HepG2 (cell line): ENCODE data around the gene ACCS. TPM values are rescaled to one million over a fixed set of nuclear protein-coding genes. Genes with fewer than 3 reads are reported as not detected.

ENCODE experiments used
- AGO1 ChIP-seq: fragments of 200-400 bp; formaldehyde crosslinking; IDR thresholded peaks from 2 replicates; pipeline ENCODE4 v1.6.1; 2017; ENCODE audit warnings: mild to moderate bottlenecking, low read depth, low read length, moderate library complexity; ENCODE audit not compliant: poor library complexity, severe bottlenecking
- ARNTL ChIP-seq: sonication (generic); formaldehyde crosslinking; IDR thresholded peaks from 2 replicates; pipeline ENCODE4 v1.4.0; 2020; ENCODE audit warnings: mild to moderate bottlenecking, missing genetic modification reagents
- CBX2 ChIP-seq, 2 experiments: fragments of 200-600 bp in 1 of 2; sonication (generic); formaldehyde crosslinking in 1 of 2; IDR thresholded peaks; 2 replicates each; pipeline versions ENCODE4 v1.7.0 to v1.8.1; 2018 to 2022; ENCODE audit warnings: low read depth in 2 of 2, low read length in 1 of 2, mild to moderate bottlenecking in 1 of 2, missing genetic modification reagents in 1 of 2
- DR1 ChIP-seq: sonication (generic); formaldehyde crosslinking; IDR thresholded peaks from 2 replicates; pipeline ENCODE4 v1.8.0; 2021; ENCODE audit warnings: mild to moderate bottlenecking, missing genetic modification reagents, inconsistent platforms
- FOSL2 ChIP-seq: sonication (generic); formaldehyde crosslinking; IDR thresholded peaks from 2 replicates; pipeline ENCODE4 v1.4.0; 2020; ENCODE audit warnings: missing genetic modification reagents
- KLF12 ChIP-seq: sonication (generic); formaldehyde crosslinking; IDR thresholded peaks from 2 replicates; pipeline ENCODE4 v1.4.0; 2020; ENCODE audit warnings: missing genetic modification reagents, borderline replicate concordance
- MYC ChIP-seq: sonication (generic); formaldehyde crosslinking; IDR thresholded peaks from 2 replicates; pipeline ENCODE4 v1.9.0; 2021; ENCODE audit warnings: missing genetic modification reagents, borderline replicate concordance
- TARDBP ChIP-seq: sonication (generic); formaldehyde crosslinking; IDR thresholded peaks from 2 replicates; pipeline ENCODE4 v1.8.0; 2022; ENCODE audit warnings: mild to moderate bottlenecking, missing genetic modification reagents
- TBL1XR1 ChIP-seq: fragments of 150-350 bp; IDR thresholded peaks from 2 replicates; pipeline ENCODE4 v1.6.1; 2014; ENCODE audit warnings: borderline replicate concordance, low read length; ENCODE audit not compliant: partially characterized antibody
- ZFX ChIP-seq: sonication (generic); formaldehyde crosslinking; IDR thresholded peaks from 2 replicates; pipeline ENCODE4 v1.4.0; 2020; ENCODE audit warnings: mild to moderate bottlenecking, low read depth, missing genetic modification reagents, moderate library complexity
- ZKSCAN8 ChIP-seq: IDR thresholded peaks from 2 replicates; pipeline ENCODE4 v1.6.1; 2016; ENCODE audit warnings: borderline replicate concordance, missing genetic modification reagents, missing compliant biosample characterization
- ZNF224 ChIP-seq: sonication (generic); formaldehyde crosslinking; IDR thresholded peaks from 2 replicates; pipeline ENCODE4 v1.5.0; 2020; ENCODE audit warnings: mild to moderate bottlenecking, missing genetic modification reagents
- ZNF672 ChIP-seq: sonication (generic); formaldehyde crosslinking; IDR thresholded peaks from 2 replicates; pipeline ENCODE4 v1.8.1; 2022; ENCODE audit warnings: missing genetic modification reagents
- ZNF7 ChIP-seq: IDR thresholded peaks from 2 replicates; pipeline ENCODE4 v1.6.1; 2016; ENCODE audit warnings: missing biosample characterization, missing genetic modification reagents
- polyA plus RNA-seq, 8 experiments: library from polyadenylated mRNA; depleted of rRNA in 3 of 8; stranded (reverse) in 7 of 8; unstranded in 1 of 8; fragments of >200 nt; fragmentation: Illumina TruSeq in 4 of 8; extraction: Trizol in 4 of 8; gene quantifications; 2 replicates each; pipeline versions ENCODE4 v1.2.1 to v1.2.3, GENCODE V29; 2011 to 2016; ENCODE audit warnings: low read depth in 4 of 8, missing spikeins in 1 of 8, mixed read lengths in 1 of 8; ENCODE audit not compliant: insufficient read depth in 1 of 8
- total RNA-seq, 5 experiments: library from RNA; depleted of rRNA; stranded (reverse); fragments of >200 nt; fragmentation: Illumina TruSeq; extraction: Trizol; gene quantifications; 2 replicates each; pipeline ENCODE4 v1.2.3, GENCODE V29; 2016; ENCODE audit warnings: low read depth in 1 of 5
- TF ChIP-seq, protein P1 (sequence below): sonication (generic); formaldehyde crosslinking; IDR thresholded peaks from 2 replicates; pipeline ENCODE4 v1.8.0; 2022; ENCODE audit warnings: mild to moderate bottlenecking, missing genetic modification reagents, moderate library complexity
- TF ChIP-seq, protein P2 (sequence below): IDR thresholded peaks from 2 replicates; pipeline ENCODE4 v1.6.1; 2016; ENCODE audit warnings: mild to moderate bottlenecking
- TF ChIP-seq, protein P3 (sequence below): sonication (generic); formaldehyde crosslinking; IDR thresholded peaks from 2 replicates; pipeline ENCODE4 v1.4.0; 2020; ENCODE audit warnings: low read depth, mild to moderate bottlenecking, missing genetic modification reagents
- TF ChIP-seq, protein P4 (sequence below): IDR thresholded peaks from 2 replicates; pipeline ENCODE4 v1.6.1; 2016; ENCODE audit warnings: mild to moderate bottlenecking, missing biosample characterization, missing genetic modification reagents
- TF ChIP-seq, protein P5 (sequence below): sonication (generic); formaldehyde crosslinking; IDR thresholded peaks from 2 replicates; pipeline ENCODE4 v1.8.0; 2023; ENCODE audit warnings: mild to moderate bottlenecking, missing genetic modification reagents
- TF ChIP-seq, protein P6 (sequence below): sonication (generic); formaldehyde crosslinking; IDR thresholded peaks from 2 replicates; pipeline ENCODE4 v1.4.0; 2020; ENCODE audit warnings: missing genetic modification reagents
- TF ChIP-seq, protein P7 (sequence below): IDR thresholded peaks from 2 replicates; pipeline ENCODE4 v1.6.1; 2016; ENCODE audit warnings: low read depth

Gene ACCS
- total and polyA plus RNA-seq, 2 of the 13 experiments (the other 11 are each of a cell fraction or from before 2014, with no cell fraction given) = 0.55 to 0.59 TPM

DNA sequence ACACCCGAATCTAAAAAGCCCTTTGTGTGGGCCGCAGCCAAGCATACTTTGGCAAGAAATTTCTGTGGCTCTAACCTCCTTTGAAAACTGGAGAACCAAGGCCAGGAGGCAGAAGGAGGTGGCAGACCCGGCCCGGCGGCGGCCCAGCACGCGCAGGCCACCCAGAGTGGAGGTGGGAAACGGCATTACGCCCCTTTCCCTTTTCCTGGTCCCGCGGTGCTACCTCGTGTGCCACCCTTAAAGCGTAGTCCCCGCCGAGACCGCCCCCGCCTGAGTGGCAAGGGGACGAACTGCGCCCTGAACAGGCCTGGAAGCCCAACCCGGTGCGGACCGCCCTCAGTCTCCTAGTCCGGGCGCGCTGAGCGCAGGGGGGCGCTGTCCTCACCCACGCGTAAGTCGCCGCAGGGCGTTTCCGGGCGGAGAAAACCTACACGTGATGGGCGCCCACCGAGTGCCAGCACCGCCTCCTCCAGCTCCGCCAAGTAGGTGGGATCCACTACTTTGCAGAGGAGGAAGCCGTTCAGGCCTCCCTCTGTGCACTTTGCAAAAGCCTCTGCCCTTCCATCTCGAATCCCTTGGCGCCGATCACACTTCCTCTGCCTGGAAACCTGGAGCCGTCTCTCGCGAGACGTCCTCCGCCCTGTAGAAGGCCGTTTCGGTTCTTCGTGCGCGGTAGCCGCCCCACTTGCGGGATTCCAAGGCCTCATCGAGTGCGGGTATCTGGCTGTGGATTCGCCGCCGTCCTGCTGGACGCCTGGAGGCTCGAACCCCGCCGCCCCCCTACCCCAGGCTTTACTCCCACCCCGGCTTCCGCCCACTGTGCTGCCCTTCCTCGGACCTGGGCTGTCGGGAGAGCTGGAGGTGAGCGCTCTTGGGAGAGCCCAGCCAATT lies at the start of gene ACCS (continued):
- TF ChIP-seq, protein P1, sequence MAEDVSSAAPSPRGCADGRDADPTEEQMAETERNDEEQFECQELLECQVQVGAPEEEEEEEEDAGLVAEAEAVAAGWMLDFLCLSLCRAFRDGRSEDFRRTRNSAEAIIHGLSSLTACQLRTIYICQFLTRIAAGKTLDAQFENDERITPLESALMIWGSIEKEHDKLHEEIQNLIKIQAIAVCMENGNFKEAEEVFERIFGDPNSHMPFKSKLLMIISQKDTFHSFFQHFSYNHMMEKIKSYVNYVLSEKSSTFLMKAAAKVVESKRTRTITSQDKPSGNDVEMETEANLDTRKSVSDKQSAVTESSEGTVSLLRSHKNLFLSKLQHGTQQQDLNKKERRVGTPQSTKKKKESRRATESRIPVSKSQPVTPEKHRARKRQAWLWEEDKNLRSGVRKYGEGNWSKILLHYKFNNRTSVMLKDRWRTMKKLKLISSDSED (CRISPR knock-in tag) = no peak
- TF ChIP-seq, protein P2, sequence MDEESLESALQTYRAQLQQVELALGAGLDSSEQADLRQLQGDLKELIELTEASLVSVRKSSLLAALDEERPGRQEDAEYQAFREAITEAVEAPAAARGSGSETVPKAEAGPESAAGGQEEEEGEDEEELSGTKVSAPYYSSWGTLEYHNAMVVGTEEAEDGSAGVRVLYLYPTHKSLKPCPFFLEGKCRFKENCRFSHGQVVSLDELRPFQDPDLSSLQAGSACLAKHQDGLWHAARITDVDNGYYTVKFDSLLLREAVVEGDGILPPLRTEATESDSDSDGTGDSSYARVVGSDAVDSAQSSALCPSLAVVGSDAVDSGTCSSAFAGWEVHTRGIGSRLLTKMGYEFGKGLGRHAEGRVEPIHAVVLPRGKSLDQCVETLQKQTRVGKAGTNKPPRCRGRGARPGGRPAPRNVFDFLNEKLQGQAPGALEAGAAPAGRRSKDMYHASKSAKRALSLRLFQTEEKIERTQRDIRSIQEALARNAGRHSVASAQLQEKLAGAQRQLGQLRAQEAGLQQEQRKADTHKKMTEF (CRISPR knock-in tag) = no peak
- TF ChIP-seq MYC (CRISPR knock-in tag) = peak; percentile 65; the same call in 1 of the 2 replicates
- no peak for TF ChIP-seq ARNTL (CRISPR knock-in tag)
- no peak for TF ChIP-seq ZNF7
- TF ChIP-seq ZNF224 (CRISPR knock-in tag) = no peak
- TF ChIP-seq ZNF672 (CRISPR knock-in tag) = no peak
- no peak for TF ChIP-seq CBX2 (IDR thresholded peaks at IDR 0.05; ENCODE audit: low read depth, low read length)
- 0 out of 2 replicates have a peak, but pooled peaks have one; percentile 22 for TF ChIP-seq CBX2 (CRISPR knock-in tag; IDR thresholded peaks at IDR 0.05; ENCODE audit: low read depth)
- no peak for TF ChIP-seq DR1 (CRISPR knock-in tag)
- no peak for TF ChIP-seq ZKSCAN8 (CRISPR knock-in tag)
- no peak for TF ChIP-seq KLF12
- no peak for TF ChIP-seq TARDBP (CRISPR knock-in tag)
- no peak for TF ChIP-seq FOSL2
- TF ChIP-seq, protein P3, sequence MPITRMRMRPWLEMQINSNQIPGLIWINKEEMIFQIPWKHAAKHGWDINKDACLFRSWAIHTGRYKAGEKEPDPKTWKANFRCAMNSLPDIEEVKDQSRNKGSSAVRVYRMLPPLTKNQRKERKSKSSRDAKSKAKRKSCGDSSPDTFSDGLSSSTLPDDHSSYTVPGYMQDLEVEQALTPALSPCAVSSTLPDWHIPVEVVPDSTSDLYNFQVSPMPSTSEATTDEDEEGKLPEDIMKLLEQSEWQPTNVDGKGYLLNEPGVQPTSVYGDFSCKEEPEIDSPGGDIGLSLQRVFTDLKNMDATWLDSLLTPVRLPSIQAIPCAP = no peak
- peak; percentile 43 for TF ChIP-seq AGO1
- TF ChIP-seq, protein P4, sequence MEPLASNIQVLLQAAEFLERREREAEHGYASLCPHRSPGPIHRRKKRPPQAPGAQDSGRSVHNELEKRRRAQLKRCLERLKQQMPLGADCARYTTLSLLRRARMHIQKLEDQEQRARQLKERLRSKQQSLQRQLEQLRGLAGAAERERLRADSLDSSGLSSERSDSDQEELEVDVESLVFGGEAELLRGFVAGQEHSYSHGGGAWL = no peak
- TF ChIP-seq, protein P5, sequence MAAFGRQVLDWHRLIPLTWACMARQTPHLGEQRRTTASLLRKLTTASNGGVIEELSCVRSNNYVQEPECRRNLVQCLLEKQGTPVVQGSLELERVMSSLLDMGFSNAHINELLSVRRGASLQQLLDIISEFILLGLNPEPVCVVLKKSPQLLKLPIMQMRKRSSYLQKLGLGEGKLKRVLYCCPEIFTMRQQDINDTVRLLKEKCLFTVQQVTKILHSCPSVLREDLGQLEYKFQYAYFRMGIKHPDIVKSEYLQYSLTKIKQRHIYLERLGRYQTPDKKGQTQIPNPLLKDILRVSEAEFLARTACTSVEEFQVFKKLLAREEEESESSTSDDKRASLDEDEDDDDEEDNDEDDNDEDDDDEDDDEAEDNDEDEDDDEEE (CRISPR knock-in tag) = no peak
- TF ChIP-seq, protein P6, sequence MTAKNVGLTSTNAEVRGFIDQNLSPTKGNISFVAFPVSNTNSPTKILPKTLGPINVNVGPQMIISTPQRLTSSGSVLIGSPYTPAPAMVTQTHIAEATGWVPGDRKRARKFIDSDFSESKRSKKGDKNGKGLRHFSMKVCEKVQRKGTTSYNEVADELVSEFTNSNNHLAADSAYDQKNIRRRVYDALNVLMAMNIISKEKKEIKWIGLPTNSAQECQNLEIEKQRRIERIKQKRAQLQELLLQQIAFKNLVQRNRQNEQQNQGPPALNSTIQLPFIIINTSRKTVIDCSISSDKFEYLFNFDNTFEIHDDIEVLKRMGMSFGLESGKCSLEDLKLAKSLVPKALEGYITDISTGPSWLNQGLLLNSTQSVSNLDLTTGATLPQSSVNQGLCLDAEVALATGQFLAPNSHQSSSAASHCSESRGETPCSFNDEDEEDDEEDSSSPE (CRISPR knock-in tag) = no peak
- no peak for TF ChIP-seq TBL1XR1
- peak; percentile 56; the same call in 1 of the 2 replicates for TF ChIP-seq ZFX (CRISPR knock-in tag)
- TF ChIP-seq, protein P7, sequence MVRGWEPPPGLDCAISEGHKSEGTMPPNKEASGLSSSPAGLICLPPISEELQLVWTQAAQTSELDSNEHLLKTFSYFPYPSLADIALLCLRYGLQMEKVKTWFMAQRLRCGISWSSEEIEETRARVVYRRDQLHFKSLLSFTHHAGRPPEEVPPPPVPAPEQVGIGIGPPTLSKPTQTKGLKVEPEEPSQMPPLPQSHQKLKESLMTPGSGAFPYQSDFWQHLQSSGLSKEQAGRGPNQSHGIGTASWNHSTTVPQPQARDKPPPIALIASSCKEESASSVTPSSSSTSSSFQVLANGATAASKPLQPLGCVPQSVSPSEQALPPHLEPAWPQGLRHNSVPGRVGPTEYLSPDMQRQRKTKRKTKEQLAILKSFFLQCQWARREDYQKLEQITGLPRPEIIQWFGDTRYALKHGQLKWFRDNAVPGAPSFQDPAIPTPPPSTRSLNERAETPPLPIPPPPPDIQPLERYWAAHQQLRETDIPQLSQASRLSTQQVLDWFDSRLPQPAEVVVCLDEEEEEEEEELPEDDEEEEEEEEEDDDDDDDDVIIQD = no peak
